GM10266 (cell line): Measurements from ENCODE around the gene NIFK.
"Not testable (repeated sequence)": the region's sequence is repeated elsewhere in the genome, so short reads cannot be mapped to it uniquely, and the experiment has no call there.

Experiments used
- DNase-seq: peaks from one replicate; pipeline ENCODE4 v3.0.0; 2012; ENCODE audit errors: extremely low spot score
- TF ChIP-seq, protein P1 (sequence below): IDR thresholded peaks from 2 replicates; pipeline ENCODE4 v1.5.1; 2012; ENCODE audit warnings: mild to moderate bottlenecking, low read depth; ENCODE audit not compliant: control insufficient read depth, insufficient read depth; ENCODE audit errors: missing control alignments

NIFK gene

GRCh38 chr2:121699421-121700333, 37.0 kb downstream of the NIFK start:
- peak; percentile 81 for DNase-seq
- TF ChIP-seq, protein P1, sequence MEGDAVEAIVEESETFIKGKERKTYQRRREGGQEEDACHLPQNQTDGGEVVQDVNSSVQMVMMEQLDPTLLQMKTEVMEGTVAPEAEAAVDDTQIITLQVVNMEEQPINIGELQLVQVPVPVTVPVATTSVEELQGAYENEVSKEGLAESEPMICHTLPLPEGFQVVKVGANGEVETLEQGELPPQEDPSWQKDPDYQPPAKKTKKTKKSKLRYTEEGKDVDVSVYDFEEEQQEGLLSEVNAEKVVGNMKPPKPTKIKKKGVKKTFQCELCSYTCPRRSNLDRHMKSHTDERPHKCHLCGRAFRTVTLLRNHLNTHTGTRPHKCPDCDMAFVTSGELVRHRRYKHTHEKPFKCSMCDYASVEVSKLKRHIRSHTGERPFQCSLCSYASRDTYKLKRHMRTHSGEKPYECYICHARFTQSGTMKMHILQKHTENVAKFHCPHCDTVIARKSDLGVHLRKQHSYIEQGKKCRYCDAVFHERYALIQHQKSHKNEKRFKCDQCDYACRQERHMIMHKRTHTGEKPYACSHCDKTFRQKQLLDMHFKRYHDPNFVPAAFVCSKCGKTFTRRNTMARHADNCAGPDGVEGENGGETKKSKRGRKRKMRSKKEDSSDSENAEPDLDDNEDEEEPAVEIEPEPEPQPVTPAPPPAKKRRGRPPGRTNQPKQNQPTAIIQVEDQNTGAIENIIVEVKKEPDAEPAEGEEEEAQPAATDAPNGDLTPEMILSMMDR, result no peak

- TF ChIP-seq, protein P1, result no peak
- DNase-seq, result no peak
These were observed 38.3 kb downstream of the NIFK start for GRCh38 chr2:121698318-121698930.

DNA sequence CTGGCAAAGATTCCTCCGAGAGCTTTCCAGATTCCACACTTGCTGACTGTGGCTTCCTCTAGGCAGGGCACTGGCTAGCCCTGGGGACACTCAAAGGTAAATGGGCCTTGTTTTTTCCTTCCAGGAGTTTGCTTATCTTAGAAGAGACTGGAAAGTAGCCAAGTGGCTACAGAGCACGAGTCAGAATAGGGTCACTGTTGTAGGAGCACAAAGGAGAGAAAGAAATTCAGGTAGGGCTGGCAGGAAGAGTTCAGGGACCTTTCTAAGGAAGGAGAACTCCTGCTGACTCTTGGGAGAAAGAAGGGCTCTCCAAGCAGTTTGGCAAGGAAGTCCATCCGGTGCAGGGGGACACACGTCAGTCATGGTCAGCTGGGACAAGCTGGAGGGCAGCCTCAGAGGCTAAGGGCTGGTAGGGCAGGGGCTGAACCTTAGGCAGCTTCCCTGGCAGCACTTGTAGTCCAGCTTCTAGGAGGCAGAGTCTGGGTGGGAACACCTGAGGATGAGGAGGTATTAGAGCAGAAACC, 39.5 kb downstream of the NIFK start:
- DNase-seq, result no peak
- TF ChIP-seq, protein P1, result no peak

DNA sequence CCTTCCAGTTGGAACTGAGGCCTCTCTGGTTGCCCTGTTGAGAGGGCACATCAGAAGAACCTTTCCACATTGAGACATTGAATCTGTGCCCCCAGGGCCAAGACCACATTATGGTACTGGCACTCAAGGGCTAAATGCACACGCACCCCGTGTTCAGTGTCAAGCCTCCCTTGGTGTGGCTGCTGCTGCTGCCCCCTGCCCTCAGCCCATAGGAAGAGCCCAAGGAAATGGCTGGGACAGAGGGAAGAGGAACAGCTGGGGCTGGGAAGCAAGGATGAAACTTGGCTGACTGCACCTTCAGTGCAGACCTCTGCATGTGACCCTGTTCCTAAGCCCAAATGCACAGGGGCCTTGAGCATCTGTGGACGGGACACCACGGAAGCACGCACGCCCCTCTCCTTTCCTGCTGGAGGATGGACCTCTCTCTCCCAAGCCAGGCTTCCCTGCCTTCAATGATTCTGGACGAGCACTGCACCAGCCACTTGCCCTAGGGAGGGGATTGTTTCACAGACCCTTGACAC, 40.2 kb downstream of the NIFK start:
- TF ChIP-seq, protein P1, result no peak
- DNase-seq, result no peak

GRCh38 chr2:121695171-121695451, 41.6 kb downstream of the NIFK start:
- TF ChIP-seq, protein P1, result no peak
- no peak for DNase-seq

DNA sequence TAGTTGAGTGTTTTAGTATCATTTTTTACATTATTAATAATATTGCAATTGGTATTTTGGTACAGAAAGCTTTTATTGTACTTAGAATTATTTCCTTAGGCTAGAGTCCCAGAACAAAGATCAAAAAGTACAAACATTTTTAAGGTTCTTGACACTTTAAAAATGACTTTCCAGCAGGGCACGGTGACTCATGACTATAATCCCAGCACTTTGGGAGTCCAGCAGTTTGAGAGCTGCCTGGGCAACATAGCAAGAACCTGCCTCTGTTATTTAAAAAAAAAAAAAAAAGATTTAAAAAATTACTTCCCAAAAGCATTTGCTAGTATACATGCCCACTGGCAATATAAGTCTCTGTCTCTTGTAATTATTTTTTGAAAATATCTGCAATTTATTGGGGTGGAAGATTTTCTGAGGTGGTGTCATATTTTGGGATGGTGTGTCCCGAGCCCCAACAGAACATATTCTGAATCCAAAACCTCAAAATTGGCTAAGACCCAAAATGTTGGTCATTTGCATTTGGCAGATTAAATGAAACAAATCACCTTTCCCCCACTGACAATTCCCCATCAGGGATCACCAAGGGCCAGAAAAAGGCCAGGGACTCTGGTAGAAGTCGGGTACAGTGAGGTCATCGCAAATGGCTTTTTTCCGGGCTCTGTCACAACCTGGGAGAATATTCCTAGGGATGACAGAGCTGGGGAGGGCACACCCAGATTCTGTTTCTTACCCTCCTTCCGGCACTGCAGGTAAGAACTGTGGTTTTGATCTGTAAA, 42.1 kb downstream of the NIFK start:
- no peak for DNase-seq
- TF ChIP-seq, protein P1, result no peak

DNA sequence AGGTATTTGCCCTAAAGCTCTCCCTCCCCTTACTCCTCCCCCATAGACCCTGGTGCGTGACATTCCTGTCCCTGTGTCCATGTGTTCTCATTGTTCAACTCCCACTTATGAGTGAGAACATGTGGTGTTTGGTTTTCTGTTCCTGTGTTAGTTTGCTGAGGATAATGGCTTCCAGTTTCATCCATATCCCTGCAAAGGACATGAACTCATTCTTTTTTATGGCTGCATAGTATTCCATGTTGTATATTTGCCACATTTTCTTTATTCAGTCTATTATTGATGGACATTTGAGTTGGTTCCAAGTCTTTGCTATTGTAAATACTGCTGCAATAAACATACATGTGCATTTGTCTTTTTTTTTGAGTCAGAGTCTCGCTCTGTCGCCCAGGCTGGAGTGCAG, 46.1 kb downstream of the NIFK start:
- DNase-seq, result not testable (repeated sequence)
